Measurements from ENCODE around the gene ZNF665.
"Not testable (repeated sequence)": the region's sequence is repeated elsewhere in the genome, so short reads cannot be mapped to it uniquely, and the experiment has no call there.

Gene ZNF665

GRCh38 chr19:53130506-53130905 lies 62.7 kb downstream of the ZNF665 start:
- TF ChIP-seq CTCF (IDR thresholded peaks at IDR 0.05; ENCODE audit: borderline replicate concordance, insufficient read depth, low read depth, low read length): no peak
- no peak overlapping the region for H3K4me3 ChIP-seq (ENCODE audit: low read depth, low read length)

- H3K4me3 ChIP-seq (ENCODE audit: low read depth, low read length): not testable (repeated sequence)
These were observed 66.2 kb downstream of the ZNF665 start for GRCh38 chr19:53126733-53127526.

GRCh38 chr19:53123400-53123799 lies 69.8 kb downstream of the ZNF665 start:
- no peak for TF ChIP-seq CTCF (IDR thresholded peaks at IDR 0.05; ENCODE audit: borderline replicate concordance, insufficient read depth, low read depth, low read length)
- no peak overlapping the region for H3K4me3 ChIP-seq (ENCODE audit: low read depth, low read length)

All from GM12875 (cell line).